Cardiac fibroblast (primary cell): Measurements from ENCODE around the gene HPF1.
A peak's percentile ranks its signal among the peaks of the same experiment; 100 is the strongest.

Source experiments
- DNase-seq, 2 donors: peaks; one replicate each; pipeline versions ENCODE4 v3.0.0 to v3.0.0-alpha.2; 2010; ENCODE audit warnings: low read depth in 2 of 2
- H3K4me3 ChIP-seq, 2 donors: replicated peaks in 1 of 2; 1 replicate in 1 of 2; 2 replicates in 1 of 2; pipeline ENCODE4 v1.5.1; 2011; ENCODE audit warnings: low read depth in 2 of 2, low read length in 2 of 2, mild to moderate bottlenecking in 2 of 2, moderate library complexity in 1 of 2
- TF ChIP-seq, protein P1 (sequence below): IDR thresholded peaks from one replicate; pipeline ENCODE4 v1.5.1; 2011; ENCODE audit warnings: low read depth, mild to moderate bottlenecking, low read length, inconsistent platforms

The HPF1 gene

DNA sequence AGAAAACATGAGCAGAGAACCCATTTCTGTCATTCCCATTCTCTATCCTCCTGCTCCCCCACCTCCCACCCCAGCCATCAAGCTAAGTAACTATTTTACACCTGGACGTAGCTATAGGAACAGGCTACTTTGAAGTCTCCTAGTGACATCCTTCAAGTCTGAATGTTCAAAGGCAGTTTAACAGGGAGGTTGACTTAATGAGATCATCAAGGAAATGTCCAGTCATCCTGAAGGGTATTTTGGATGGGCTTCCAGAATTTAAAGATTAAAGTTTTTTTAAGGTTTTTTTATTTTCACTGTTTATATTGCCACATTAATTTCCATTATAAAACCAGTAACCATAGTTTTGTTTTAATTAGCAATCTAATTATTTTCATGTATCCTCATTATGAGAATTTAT lies 41.1 kb downstream of the HPF1 start:
- peak; percentile 10 to 60 for DNase-seq
- TF ChIP-seq, protein P1, sequence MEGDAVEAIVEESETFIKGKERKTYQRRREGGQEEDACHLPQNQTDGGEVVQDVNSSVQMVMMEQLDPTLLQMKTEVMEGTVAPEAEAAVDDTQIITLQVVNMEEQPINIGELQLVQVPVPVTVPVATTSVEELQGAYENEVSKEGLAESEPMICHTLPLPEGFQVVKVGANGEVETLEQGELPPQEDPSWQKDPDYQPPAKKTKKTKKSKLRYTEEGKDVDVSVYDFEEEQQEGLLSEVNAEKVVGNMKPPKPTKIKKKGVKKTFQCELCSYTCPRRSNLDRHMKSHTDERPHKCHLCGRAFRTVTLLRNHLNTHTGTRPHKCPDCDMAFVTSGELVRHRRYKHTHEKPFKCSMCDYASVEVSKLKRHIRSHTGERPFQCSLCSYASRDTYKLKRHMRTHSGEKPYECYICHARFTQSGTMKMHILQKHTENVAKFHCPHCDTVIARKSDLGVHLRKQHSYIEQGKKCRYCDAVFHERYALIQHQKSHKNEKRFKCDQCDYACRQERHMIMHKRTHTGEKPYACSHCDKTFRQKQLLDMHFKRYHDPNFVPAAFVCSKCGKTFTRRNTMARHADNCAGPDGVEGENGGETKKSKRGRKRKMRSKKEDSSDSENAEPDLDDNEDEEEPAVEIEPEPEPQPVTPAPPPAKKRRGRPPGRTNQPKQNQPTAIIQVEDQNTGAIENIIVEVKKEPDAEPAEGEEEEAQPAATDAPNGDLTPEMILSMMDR = no peak
- no peak overlapping the region for H3K4me3 ChIP-seq

DNA sequence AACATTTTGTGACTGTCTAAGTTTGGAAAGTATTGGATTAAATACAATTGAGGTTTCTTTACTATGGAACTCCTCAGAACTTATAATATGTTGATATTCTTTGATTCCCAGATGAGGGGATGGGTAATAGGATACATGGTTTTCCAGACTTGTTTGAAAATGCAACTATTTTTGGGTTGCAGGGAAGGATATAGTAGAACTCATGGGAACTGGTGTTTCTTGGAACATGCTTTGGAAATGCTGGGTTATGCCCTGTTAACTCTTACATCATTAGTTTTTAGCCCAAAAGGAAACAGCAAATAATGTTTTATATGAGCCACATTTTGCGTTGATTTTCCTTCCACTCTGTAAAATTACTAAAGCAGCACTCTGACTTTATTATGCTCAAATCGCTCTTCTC lies 41.9 kb downstream of the HPF1 start:
- no peak for DNase-seq
- TF ChIP-seq, protein P1 = no peak
- no peak overlapping the region for H3K4me3 ChIP-seq

DNA sequence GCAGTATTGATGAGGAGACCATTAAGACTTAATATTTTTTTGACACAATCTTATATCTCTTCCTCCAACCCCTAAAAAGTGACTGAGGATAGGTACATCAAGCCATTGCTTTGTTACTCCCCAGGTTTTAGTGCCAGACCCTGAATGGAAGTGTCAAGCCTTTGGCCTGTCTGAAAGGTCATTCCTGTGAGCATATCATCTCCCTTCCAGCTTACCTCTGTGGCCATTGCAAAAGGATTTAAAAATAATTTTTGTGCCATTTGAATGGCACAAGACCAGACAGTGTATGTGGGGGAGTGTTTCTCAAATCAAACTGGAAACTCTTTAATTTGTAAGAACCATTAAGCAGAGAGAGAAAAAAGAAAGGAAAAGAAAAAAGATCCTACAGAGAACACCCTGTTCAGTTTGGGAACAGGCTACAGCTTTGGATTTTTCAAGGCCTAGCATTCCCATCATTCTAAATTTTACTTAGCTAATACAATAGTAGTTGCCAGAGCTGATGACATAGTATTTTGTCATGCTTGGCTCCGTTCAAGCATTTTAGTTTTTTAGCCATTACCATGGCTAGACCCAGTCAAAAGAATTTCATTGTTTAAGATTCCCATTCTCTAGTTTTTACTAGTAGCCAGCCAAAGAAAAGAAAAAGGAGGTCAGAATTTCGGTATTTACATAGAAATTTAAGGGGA lies 49.6 kb downstream of the HPF1 start:
- H3K4me3 ChIP-seq = no peak overlapping the region
- TF ChIP-seq, protein P1 = no peak
- peak; percentile 32 to 79 for DNase-seq

DNA sequence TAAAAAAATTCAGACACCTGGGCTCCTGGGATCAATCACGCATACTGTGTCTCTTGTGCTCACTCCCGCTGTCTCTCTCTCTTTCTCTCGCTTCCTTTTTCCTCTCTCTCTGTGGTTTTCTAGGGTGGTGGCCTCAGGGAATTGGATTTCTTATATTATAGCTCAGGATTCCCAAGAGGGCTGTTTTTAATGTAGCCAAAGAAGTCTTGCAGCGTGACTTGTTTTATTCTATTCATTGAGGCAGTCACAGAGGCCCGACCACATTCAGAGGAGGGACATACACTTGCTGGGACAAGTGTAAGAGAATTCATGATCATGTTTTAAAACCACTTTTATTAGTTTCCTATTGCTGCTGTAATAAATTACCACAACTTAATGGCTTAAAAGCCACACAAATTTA lies 59.4 kb downstream of the HPF1 start:
- DNase-seq = no peak
- TF ChIP-seq, protein P1 = no peak
- H3K4me3 ChIP-seq = no peak overlapping the region

DNA sequence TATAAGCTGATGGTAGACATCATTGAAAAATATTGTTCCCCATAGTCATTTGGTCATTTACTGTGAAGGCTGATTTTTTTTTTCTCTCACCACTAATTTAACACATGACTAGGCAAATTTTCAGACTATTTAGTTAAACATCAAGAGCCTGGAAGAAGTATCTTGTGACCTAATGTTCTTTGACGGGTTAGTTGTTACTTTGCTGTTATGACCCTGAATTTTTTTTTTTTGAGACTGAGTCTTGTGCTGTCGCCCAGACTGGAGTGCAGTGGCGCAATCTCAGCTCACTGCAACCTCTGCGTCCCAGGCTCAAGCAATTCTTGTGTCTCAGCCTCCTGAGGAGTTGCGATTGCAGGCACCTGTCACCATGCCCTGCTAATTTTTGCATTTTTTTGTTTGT lies 67.0 kb downstream of the HPF1 start:
- H3K4me3 ChIP-seq = no peak overlapping the region
- no peak for DNase-seq
- TF ChIP-seq, protein P1 = no peak

DNA sequence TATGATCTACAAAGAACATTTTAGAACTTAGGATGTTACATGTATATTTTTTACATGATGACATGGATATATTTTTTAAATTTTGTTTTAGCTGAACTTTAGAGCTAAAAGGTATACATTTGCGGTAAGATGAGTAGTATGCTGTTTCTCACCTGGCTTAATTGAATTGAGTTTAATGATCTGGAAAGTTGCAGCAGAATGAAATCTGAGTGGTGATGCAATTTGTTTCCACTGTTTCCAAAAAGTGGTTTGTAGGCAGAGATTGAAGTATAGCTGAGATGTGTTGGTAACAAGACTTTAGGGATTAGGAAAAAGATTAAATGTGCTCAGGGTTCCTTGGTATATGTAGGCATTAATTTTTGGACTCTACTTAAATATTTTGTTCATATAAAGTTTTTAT lies 68.1 kb downstream of the HPF1 start:
- DNase-seq = no peak
- TF ChIP-seq, protein P1 = no peak
- no peak overlapping the region for H3K4me3 ChIP-seq
